ENCODE results near the gene TEN1.
A peak's percentile ranks its signal among the peaks of the same experiment; 100 is the strongest.
"Not testable (repeated sequence)": the region's sequence is repeated elsewhere in the genome, so short reads cannot be mapped to it uniquely, and the experiment has no call there.

TEN1 gene

GRCh38 chr17:75959051-75959838 is 19.8 kb upstream of the TEN1 start:
- H3K9me3 Mint-ChIP-seq, result no peaks in the 10 kb centered on the region
- H3K36me3 Mint-ChIP-seq (ENCODE audit: insufficient read depth), result peaks cover 33% of the 10 kb centered on the region
- no peak overlapping the region for H3K27ac Mint-ChIP-seq (ENCODE audit: low read depth)
- no peak overlapping the region for H3K4me3 Mint-ChIP-seq
- no peaks in the 10 kb centered on the region for H3K27me3 Mint-ChIP-seq
- DNase-seq (ENCODE audit: low spot score in 2 of 2) (no peak), ATAC-seq (replicated peaks; ENCODE audit: extremely low read depth, poor library complexity, severe bottlenecking) (no peak)
- peaks cover 13% of the 10 kb centered on the region for H3K4me1 Mint-ChIP-seq

- Mint-ChIP-seq H3K4me1 (peaks cover 13% of the 10 kb centered on the region), H3K27ac (ENCODE audit: low read depth) (no peak overlapping the region), H3K4me3 (no peak overlapping the region), H3K27me3 (no peaks in the 10 kb centered on the region), H3K36me3 (ENCODE audit: insufficient read depth) (peaks cover 29% of the 10 kb centered on the region), H3K9me3 (no peaks in the 10 kb centered on the region)
- DNase-seq (ENCODE audit: low spot score in 2 of 2) (no peak), ATAC-seq (replicated peaks; ENCODE audit: extremely low read depth, poor library complexity, severe bottlenecking) (no peak)
These were observed 19.1 kb upstream of the TEN1 start for GRCh38 chr17:75959839-75960511.

GRCh38 chr17:75965468-75965867 is 13.6 kb upstream of the TEN1 start:
- no peak for DNase-seq (ENCODE audit: low spot score in 2 of 2)
- peaks cover 10% of the 10 kb centered on the region for H3K36me3 Mint-ChIP-seq (ENCODE audit: insufficient read depth)
- H3K4me3 Mint-ChIP-seq, result no peak overlapping the region
- H3K27me3 Mint-ChIP-seq, result no peaks in the 10 kb centered on the region
- H3K27ac Mint-ChIP-seq (ENCODE audit: low read depth), result no peak overlapping the region
- no peak for ATAC-seq (replicated peaks; ENCODE audit: extremely low read depth, poor library complexity, severe bottlenecking)
- H3K9me3 Mint-ChIP-seq, result no peaks in the 10 kb centered on the region
- H3K4me1 Mint-ChIP-seq, result peaks cover 19% of the 10 kb centered on the region

- not testable (repeated sequence) for H3K27me3 Mint-ChIP-seq; H3K27ac Mint-ChIP-seq (ENCODE audit: low read depth); DNase-seq (ENCODE audit: low spot score in 2 of 2); H3K4me3 Mint-ChIP-seq; ATAC-seq (replicated peaks; ENCODE audit: extremely low read depth, poor library complexity, severe bottlenecking); H3K9me3 Mint-ChIP-seq
- Mint-ChIP-seq H3K36me3 (ENCODE audit: insufficient read depth) (peaks cover 15% of the 10 kb centered on the region), H3K4me1 (peaks cover 19% of the 10 kb centered on the region)
These were observed 10.0 kb upstream of the TEN1 start for GRCh38 chr17:75969044-75969443.

- ATAC-seq (replicated peaks; ENCODE audit: extremely low read depth, poor library complexity, severe bottlenecking) (no peak), DNase-seq (ENCODE audit: low spot score in 2 of 2) (no peak)
- H3K27me3 Mint-ChIP-seq, result no peaks in the 10 kb centered on the region
These were observed 9.0 kb upstream of the TEN1 start for GRCh38 chr17:75970011-75970523.

GRCh38 chr17:75970626-75971025 is 8.4 kb upstream of the TEN1 start:
- Mint-ChIP-seq H3K4me3 (no peak overlapping the region), H3K9me3 (no peaks in the 10 kb centered on the region), H3K27ac (ENCODE audit: low read depth) (no peak overlapping the region), H3K36me3 (ENCODE audit: insufficient read depth) (peaks cover 12% of the 10 kb centered on the region), H3K4me1 (peaks cover 22% of the 10 kb centered on the region), H3K27me3 (no peaks in the 10 kb centered on the region)
- DNase-seq (ENCODE audit: low spot score in 2 of 2) (no peak), ATAC-seq (replicated peaks; ENCODE audit: extremely low read depth, poor library complexity, severe bottlenecking) (no peak)

More at GRCh38 chr17:75970011-75970523, 9.0 kb upstream of the TEN1 start:
- peak overlapping the region; percentile 17 for H3K27ac Mint-ChIP-seq (ENCODE audit: low read depth)
- H3K4me1 Mint-ChIP-seq, result peaks cover 19% of the 10 kb centered on the region
- H3K4me3 Mint-ChIP-seq, result no peak overlapping the region
- H3K9me3 Mint-ChIP-seq, result no peaks in the 10 kb centered on the region
- H3K36me3 Mint-ChIP-seq (ENCODE audit: insufficient read depth), result peaks cover 12% of the 10 kb centered on the region

GRCh38 chr17:75975187-75975586 is 3.9 kb upstream of the TEN1 start:
- Mint-ChIP-seq H3K36me3 (ENCODE audit: insufficient read depth) (peaks cover 17% of the 10 kb centered on the region), H3K27ac (ENCODE audit: low read depth) (peak overlapping the region; percentile 80), H3K4me1 (peaks cover 36% of the 10 kb centered on the region)
- H3K4me3 Mint-ChIP-seq; DNase-seq (ENCODE audit: low spot score in 2 of 2); ATAC-seq (replicated peaks; ENCODE audit: extremely low read depth, poor library complexity, severe bottlenecking); H3K9me3 Mint-ChIP-seq; H3K27me3 Mint-ChIP-seq: not testable (repeated sequence)

GRCh38 chr17:75975757-75976174 is 3.3 kb upstream of the TEN1 start:
- H3K9me3 Mint-ChIP-seq, result no peaks in the 10 kb centered on the region

GRCh38 chr17:75976175-75976848 is 2.7 kb upstream of the TEN1 start:
- peaks cover 36% of the 10 kb centered on the region for H3K4me1 Mint-ChIP-seq
- H3K4me3 Mint-ChIP-seq, result no peak overlapping the region
- peak overlapping the region; percentile 80 for H3K27ac Mint-ChIP-seq (ENCODE audit: low read depth)
- ATAC-seq (replicated peaks; ENCODE audit: extremely low read depth, poor library complexity, severe bottlenecking), result no peak
- H3K36me3 Mint-ChIP-seq (ENCODE audit: insufficient read depth), result peaks cover 17% of the 10 kb centered on the region
- no peak for DNase-seq (ENCODE audit: low spot score in 2 of 2)
- H3K9me3 Mint-ChIP-seq, result no peaks in the 10 kb centered on the region
- H3K27me3 Mint-ChIP-seq, result no peaks in the 10 kb centered on the region

More at GRCh38 chr17:75975757-75976174, 3.3 kb upstream of the TEN1 start:
- peak overlapping the region; percentile 16 for H3K4me3 Mint-ChIP-seq
- H3K27ac Mint-ChIP-seq (ENCODE audit: low read depth), result peak overlapping the region; percentile 80
- H3K4me1 Mint-ChIP-seq, result peaks cover 36% of the 10 kb centered on the region
- DNase-seq (ENCODE audit: low spot score in 2 of 2) (no peak), ATAC-seq (replicated peaks; ENCODE audit: extremely low read depth, poor library complexity, severe bottlenecking) (no peak)
- H3K36me3 Mint-ChIP-seq (ENCODE audit: insufficient read depth), result peaks cover 17% of the 10 kb centered on the region
- H3K27me3 Mint-ChIP-seq, result no peaks in the 10 kb centered on the region

- H3K27ac Mint-ChIP-seq (ENCODE audit: low read depth), result peak overlapping the region; percentile 99
- no peaks in the 10 kb centered on the region for H3K9me3 Mint-ChIP-seq
- H3K36me3 Mint-ChIP-seq (ENCODE audit: insufficient read depth), result peaks cover 14% of the 10 kb centered on the region
- H3K4me1 Mint-ChIP-seq, result peaks cover 30% of the 10 kb centered on the region
- H3K4me3 Mint-ChIP-seq, result peak overlapping the region; percentile 94
- DNase-seq (ENCODE audit: low spot score in 2 of 2) (no peak), ATAC-seq (replicated peaks; ENCODE audit: extremely low read depth, poor library complexity, severe bottlenecking) (peak; percentile 36)
- H3K27me3 Mint-ChIP-seq, result no peaks in the 10 kb centered on the region
These were observed 706 bp downstream of the TEN1 start for GRCh38 chr17:75979705-75980187.

GRCh38 chr17:75980188-75981018 is 1.4 kb downstream of the TEN1 start:
- Mint-ChIP-seq H3K36me3 (ENCODE audit: insufficient read depth) (peaks cover 14% of the 10 kb centered on the region), H3K27me3 (no peaks in the 10 kb centered on the region), H3K4me1 (peaks cover 30% of the 10 kb centered on the region), H3K27ac (ENCODE audit: low read depth) (peak overlapping the region; percentile 99), H3K9me3 (no peaks in the 10 kb centered on the region), H3K4me3 (peak overlapping the region; percentile 94)
- ATAC-seq (replicated peaks; ENCODE audit: extremely low read depth, poor library complexity, severe bottlenecking) (no peak), DNase-seq (ENCODE audit: low spot score in 2 of 2) (no peak)
